HG03064 (cell line): ENCODE measurements around the gene ASAP2.
A peak's percentile ranks its signal among the peaks of the same experiment; 100 is the strongest.

Experiments used
- ATAC-seq: cut with Tn5 transposase; IDR thresholded peaks from one replicate; pipeline ENCODE4 v1.9.1; 2021; ENCODE audit warnings: low read depth; ENCODE audit not compliant: unreplicated experiment

ASAP2 gene

GRCh38 chr2:9415516-9416169, 209.0 kb downstream of the ASAP2 start:
- ATAC-seq, result no peak

- no peak for ATAC-seq
Measured at GRCh38 chr2:9416267-9416961, 209.8 kb downstream of the ASAP2 start.

GRCh38 chr2:9416962-9417316, 210.3 kb downstream of the ASAP2 start:
- ATAC-seq, result no peak

- no peak for ATAC-seq
Measured at GRCh38 chr2:9417725-9418124, 211.1 kb downstream of the ASAP2 start.

GRCh38 chr2:9418746-9419145, 212.1 kb downstream of the ASAP2 start:
- ATAC-seq, result no peak

GRCh38 chr2:9419541-9419940, 212.9 kb downstream of the ASAP2 start:
- ATAC-seq, result no peak

- no peak for ATAC-seq
Measured at GRCh38 chr2:9420495-9420894, 213.9 kb downstream of the ASAP2 start.

GRCh38 chr2:9422321-9423099, 215.9 kb downstream of the ASAP2 start:
- peak; percentile 29 for ATAC-seq

GRCh38 chr2:9423100-9423921, 216.7 kb downstream of the ASAP2 start, which contains the start of the genes CPSF3 and ITGB1BP1:
TSS of gene CPSF3 (plus strand) at chr2:9423654. CDS start at chr2:9423774, 120 bp downstream.
TSS of gene ITGB1BP1 (minus strand) at chr2:9423528. CDS start at chr2:9418697, 4,831 bp downstream.
- ATAC-seq, result peak; percentile 83

- ATAC-seq, result peak; percentile 2
Measured at GRCh38 chr2:9423922-9424272, 217.3 kb downstream of the ASAP2 start.

GRCh38 chr2:9424447-9425164, 218.0 kb downstream of the ASAP2 start:
- ATAC-seq, result no peak

GRCh38 chr2:9428965-9429577, 222.5 kb downstream of the ASAP2 start:
- ATAC-seq, result no peak

- ATAC-seq, result no peak
Measured at GRCh38 chr2:9430316-9431293, 224.0 kb downstream of the ASAP2 start.

- ATAC-seq, result no peak
Measured at GRCh38 chr2:9434489-9434888, 227.9 kb downstream of the ASAP2 start.

GRCh38 chr2:9439536-9439935, 232.9 kb downstream of the ASAP2 start:
- no peak for ATAC-seq

GRCh38 chr2:9440058-9440727, 233.6 kb downstream of the ASAP2 start:
- no peak for ATAC-seq

GRCh38 chr2:9441556-9441955, 234.9 kb downstream of the ASAP2 start:
- no peak for ATAC-seq

- no peak for ATAC-seq
Measured at GRCh38 chr2:9443526-9443925, 236.9 kb downstream of the ASAP2 start.
